Gastroesophageal sphincter (tissue), 3 donors: ENCODE results near the gene ATXN7L3.

Experiments used
- CTCF ChIP-seq, 4 experiments: fragments of 200-600 bp in 2 of 4; fragments of 450-650 bp in 2 of 4; sonication (generic) in 1 of 4; IDR thresholded peaks; one replicate each; pipeline ENCODE4 v1.5.1; 2017 to 2019; ENCODE audit warnings: antibody characterized with exemption in 4 of 4, mild to moderate bottlenecking in 2 of 4, moderate library complexity in 2 of 4
- POLR2A ChIP-seq, 2 donors: fragments of 450-650 bp; IDR thresholded peaks; one replicate each; pipeline ENCODE4 v1.6.1; 2017; ENCODE audit warnings: antibody characterized with exemption in 2 of 2, mild to moderate bottlenecking in 2 of 2, moderate library complexity in 1 of 2

DNA sequence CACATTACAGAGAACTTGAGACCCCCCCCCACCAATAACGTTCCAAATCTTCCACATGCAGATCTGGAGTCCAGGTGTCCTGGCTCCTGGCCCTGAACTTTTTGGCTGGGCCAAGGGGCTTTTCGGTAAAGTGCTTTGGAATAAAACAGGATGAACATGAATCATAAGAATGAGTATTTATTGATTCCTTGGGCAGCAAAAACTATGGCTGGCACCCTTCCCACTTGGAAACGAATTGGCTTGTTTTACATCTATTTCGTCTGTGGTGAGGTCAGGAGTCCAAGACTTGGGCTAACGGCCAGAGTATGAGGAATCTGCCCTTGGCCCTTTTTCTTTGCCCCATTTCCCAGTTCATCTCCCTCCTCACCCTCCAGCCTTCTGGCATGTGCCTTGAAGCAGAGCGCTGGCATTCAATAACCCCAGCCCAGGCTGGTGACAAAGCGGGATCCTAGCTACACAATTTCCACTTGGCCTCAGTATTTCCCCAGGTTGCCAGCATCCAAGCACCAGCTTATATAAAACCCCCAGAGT lies 23.9 kb upstream of the ATXN7L3 start:
- TF ChIP-seq CTCF (IDR thresholded peaks at IDR 0.05): no peak
- TF ChIP-seq POLR2A (IDR thresholded peaks at IDR 0.05): no peak
